Measurements from ENCODE around the gene ANK3. TPM values are rescaled to one million over a fixed set of nuclear protein-coding genes. Genes with fewer than 3 reads are reported as not detected.
A peak's percentile ranks its signal among the peaks of the same experiment; 100 is the strongest.
"Not testable (repeated sequence)": the region's sequence is repeated elsewhere in the genome, so short reads cannot be mapped to it uniquely, and the experiment has no call there.

ANK3 gene
- total RNA-seq, 1 experiment from 2014 or later, result 9.6 TPM

DNA sequence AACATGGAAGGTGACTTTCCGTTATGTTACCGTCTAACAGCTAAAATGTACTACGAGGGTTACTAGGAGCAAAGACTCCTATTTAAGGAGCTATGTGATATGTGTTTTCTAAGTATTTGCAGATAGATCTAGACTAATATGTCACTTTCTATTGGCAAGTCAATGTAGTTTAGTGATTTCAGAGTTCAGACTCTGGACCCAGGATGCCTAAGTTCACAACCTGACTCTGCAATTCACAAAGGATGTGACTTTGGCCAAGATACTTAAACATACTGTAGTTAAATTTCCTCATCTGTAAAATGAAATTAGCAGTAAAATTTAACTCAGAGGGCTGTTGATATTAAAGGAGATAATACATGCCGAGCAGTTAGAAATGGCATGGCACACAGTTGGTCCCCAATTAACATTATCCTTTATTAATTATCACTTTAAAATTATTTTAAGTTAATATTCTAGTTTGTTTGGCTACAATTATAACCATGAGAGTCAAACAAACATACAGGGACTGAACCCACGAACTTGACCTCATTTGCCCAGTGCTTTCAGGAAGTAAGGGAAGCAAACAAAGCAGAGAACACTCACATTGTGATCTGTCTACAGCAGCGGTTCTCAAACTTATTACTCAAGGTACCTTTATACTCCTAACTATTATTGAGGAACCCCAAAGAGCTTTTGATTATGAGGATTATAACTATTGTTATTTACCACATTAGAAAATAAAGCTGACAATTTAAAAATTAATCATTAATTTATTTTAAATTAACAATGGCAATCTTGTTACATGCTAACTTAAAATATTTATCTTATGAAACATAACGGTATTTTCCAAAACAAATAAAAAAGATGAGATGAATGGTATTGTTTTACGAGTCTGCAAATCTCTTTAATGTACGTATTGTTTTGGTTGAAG lies 94.4 kb downstream of the ANK3 start:
- in situ Hi-C loops (cut with HindIII; ENCODE audit: low sequenced_read_pairs), result no loop called here
- DNase-seq (ENCODE audit: low spot score), result no peak

DNA sequence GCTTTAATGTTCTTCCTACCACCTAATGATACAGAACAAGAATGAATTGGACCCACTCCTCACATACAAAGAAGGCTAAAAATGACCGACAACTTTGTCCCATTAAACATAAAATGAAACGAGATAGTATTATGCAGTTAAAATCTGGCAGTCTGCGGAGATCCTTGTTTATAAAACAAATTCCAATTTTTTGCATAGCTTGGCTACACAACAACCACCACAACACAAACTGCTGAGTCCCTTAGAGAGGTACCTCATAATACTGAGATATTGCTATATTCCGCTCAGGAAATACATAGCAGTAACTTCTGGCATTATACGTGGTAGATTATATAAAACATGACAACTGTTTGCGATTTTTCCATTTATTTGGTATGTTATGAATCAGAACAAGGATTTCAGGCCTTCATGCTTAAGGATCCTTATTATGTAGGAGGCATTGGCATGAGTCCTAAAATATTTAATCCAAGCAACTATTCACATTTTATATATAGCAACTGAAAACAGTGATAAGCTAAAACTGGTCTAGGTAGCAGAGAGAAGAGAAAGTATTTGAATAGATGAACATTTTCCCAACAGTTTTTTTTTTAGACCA lies 96.0 kb downstream of the ANK3 start:
- no peak for DNase-seq (ENCODE audit: low spot score)
- in situ Hi-C loops (cut with HindIII; ENCODE audit: low sequenced_read_pairs), result no loop called here

- DNase-seq (ENCODE audit: low spot score), result no peak
- in situ Hi-C loops (cut with HindIII; ENCODE audit: low sequenced_read_pairs), result no loop called here
These were observed 96.7 kb downstream of the ANK3 start for GRCh38 chr10:60292998-60293397.

DNA sequence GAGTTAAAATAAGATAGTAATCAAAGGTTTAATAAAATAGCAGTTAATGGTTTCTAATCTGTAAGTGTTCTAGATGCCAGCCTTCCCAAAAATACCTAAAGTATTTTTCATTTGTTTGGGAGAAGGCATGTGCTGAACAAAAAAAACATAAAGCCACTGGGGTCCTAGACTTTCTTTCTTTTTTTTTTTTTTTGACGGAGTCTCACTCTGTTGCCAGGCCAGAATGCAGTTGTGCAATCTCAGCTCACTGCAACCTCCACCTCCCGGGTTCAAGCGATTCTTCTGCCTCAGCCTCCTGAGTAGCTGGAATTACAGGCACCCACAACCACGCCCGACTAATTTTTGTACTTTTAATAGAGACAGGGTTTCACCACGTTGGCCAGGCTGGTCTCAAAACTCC lies 97.1 kb downstream of the ANK3 start:
- DNase-seq (ENCODE audit: low spot score); in situ Hi-C loops (cut with HindIII; ENCODE audit: low sequenced_read_pairs): not testable (repeated sequence)

DNA sequence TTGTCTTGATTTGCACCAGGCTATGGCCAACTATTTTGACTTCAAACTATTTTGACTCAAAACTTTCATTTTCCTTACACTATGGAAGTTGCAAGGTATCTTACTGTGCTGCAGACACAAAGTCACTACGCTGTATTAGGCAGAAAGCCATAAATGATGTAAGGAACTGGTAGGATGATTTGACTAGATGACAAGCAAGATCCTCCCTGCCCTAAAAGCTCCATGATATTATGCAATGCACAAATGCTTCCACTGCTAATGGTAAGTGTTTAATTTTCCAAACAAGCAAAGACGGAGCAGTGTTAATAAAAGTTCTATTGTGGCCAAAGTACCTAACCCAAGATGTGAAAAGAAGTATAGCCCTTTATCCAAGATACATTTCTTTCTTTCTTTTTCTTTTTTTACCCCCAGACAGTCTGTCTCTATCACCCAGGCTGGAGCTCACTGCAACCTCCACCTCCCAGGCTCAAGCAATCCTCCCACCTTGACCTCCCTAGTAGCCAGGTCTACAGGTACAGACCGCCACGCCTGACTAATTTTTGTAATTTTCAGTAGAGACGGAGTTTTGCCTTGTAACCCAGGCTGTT lies 98.2 kb downstream of the ANK3 start:
- in situ Hi-C loops (cut with HindIII; ENCODE audit: low sequenced_read_pairs), result no loop called here
- DNase-seq (ENCODE audit: low spot score), result peak; percentile 57

DNA sequence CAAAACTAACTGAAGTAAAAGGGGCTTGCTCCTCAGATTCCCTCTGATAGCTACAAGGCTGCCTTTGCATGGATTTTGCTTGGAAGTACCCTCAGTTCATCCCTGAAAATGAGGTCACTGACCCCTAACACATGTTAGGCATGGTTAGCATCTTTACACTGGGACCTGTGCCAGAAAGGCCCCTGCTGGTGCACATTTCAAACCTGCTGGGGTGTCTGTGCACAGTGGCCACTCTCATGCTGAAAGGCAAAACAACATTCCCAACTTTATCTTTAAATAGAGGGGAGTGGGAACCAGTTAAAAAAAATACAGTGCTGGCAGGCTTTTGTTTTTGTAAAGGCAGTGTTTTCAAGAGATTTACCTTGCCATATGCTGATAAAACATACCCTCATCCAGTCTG lies 99.1 kb downstream of the ANK3 start:
- in situ Hi-C loops (cut with HindIII; ENCODE audit: low sequenced_read_pairs), result no loop called here
- DNase-seq (ENCODE audit: low spot score), result peak; percentile 44

- in situ Hi-C loops (cut with HindIII; ENCODE audit: low sequenced_read_pairs), result no loop called here
- DNase-seq (ENCODE audit: low spot score), result peak; percentile 50
These were observed 99.9 kb downstream of the ANK3 start for GRCh38 chr10:60289800-60290199.

DNA sequence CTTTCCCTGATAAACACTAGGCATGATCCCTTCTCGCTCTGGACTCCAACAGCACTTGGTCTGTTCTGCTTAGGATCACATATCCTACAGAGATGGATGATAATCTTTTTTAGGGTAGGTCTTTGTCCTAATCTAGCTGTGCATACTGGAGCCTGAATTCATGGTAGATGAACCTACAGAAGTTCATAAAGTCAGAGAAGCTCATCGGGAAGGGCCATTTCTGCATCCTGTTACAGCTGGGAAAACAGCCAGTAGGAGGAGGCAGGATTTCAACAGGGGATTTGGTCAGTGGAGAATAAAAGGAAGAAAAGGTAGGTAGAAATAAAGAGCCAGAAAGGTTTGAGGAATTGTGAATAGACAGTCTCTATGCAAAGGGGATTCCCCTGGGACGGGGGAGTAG lies 101.4 kb downstream of the ANK3 start:
- DNase-seq (ENCODE audit: low spot score), result peak; percentile 63
- in situ Hi-C loops (cut with HindIII; ENCODE audit: low sequenced_read_pairs), result no loop called here

DNA sequence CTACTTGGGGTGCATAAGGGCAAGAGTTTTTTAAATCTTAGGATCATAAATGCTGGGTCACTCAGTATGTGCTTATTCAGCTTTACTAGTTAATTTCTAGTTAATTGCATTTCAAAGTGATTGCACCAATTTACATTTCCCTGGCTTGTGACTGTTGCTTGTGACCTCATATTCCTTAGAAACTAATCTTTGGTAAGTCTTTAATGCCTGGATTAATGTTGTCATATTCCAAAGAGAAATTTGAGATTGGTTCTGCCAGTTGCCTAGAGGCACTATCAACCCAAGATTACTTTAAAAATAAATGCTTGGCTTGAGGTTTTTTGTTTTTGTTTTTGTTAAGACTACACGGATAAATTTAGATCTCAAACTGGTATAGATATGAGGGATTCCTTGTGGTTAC lies 103.1 kb downstream of the ANK3 start:
- in situ Hi-C loops (cut with HindIII; ENCODE audit: low sequenced_read_pairs), result no loop called here
- DNase-seq (ENCODE audit: low spot score), result no peak

- DNase-seq (ENCODE audit: low spot score), result peak; percentile 47
- in situ Hi-C loops (cut with HindIII; ENCODE audit: low sequenced_read_pairs), result no loop called here
These were observed 106.3 kb downstream of the ANK3 start for GRCh38 chr10:60283397-60283796.

DNA sequence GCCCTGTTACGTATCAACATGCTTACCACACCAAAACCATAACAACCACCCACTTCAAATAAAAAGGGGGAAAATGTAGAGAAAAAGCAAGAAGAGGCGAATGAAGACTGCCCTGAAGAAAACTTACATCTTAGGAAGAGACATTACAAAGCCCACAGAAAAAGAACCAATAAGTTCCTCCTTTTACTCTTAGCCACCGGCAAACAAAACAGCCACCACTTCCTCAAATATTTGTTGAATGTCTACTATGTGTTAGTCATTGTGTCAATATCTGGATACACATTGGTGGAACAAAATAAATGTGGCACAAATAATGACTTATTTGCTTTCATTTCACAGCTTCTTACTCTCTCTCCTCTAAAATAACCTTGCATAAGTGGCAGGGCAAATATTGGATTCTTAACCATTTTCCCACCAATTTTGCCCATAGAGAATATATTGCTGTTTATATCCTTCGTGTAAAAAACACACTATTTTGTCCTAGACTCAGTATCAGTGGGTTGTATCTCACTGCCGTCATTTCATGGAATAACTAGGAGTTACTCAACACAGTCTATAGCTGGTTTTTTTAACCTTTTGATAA lies 106.8 kb downstream of the ANK3 start:
- in situ Hi-C loops (cut with HindIII; ENCODE audit: low sequenced_read_pairs), result no loop called here
- peak; percentile 43 for DNase-seq (ENCODE audit: low spot score)

DNA sequence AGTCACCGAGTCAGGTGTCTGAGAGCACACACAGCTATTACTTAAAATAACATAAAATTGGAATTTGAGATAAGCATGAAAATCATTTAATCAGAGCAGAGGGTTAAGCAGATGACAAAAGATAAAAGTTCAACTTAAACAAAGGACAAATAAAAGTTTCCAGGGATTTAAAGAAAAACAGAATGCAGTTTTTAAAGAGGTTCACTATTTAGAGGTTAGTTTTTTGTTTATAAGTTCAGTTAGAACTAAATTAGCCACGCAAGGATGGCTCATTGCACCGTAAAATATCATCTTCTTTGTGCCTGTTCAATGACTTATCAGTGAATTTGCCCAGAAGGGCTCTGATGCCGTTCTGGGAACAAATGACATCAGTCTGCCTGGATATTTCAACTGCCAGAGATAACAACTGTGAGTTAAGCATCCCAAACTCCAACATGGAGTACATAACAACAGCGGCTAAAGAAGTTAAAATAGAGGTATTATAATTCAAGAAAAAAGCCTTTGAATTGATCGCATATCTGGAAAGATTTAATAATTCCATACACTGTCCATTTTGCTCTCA lies 107.8 kb downstream of the ANK3 start:
- in situ Hi-C loops (cut with HindIII; ENCODE audit: low sequenced_read_pairs), result no loop called here
- DNase-seq (ENCODE audit: low spot score), result peak; percentile 61

GRCh38 chr10:60281331-60281730 lies 108.3 kb downstream of the ANK3 start:
- DNase-seq (ENCODE audit: low spot score), result no peak
- in situ Hi-C loops (cut with HindIII; ENCODE audit: low sequenced_read_pairs), result no loop called here

DNA sequence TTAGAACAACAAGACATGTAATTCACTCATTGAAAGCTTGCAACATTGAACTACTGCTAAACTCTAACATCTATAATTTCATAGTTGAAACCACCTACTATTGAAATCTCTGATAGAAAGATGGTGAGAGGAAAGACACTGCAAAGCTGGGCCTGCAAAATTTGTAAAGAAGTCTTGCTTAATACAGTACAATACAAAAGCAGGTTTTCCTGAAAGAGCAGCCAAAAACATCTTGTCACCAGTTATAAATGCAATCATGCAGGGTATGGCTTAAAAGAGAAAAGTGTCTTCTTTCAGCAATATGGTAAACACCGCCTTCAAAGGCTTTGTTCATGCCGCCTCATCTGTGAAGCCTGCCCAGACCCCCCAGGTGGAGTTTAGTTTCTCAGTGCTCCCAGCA lies 109.2 kb downstream of the ANK3 start:
- in situ Hi-C loops (cut with HindIII; ENCODE audit: low sequenced_read_pairs), result no loop called here
- DNase-seq (ENCODE audit: low spot score), result peak; percentile 44

DNA sequence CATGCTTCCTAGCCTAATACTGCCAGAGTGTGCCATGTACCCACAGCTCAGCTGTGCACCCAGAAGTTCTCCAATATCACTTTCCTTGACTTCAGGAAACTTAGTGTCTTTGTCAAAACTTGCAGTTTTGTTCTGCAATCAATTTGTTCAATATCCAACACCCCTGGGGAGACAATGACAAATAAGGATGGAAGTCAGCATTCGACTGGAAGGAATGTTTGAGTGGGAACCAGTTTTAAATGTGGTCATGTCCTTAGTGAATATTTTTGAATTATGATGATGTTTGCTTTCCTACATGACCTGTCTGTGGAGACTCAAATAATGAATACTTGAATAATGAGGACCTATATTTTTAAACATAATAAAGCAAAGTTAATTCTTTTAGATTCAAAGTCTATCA lies 112.0 kb downstream of the ANK3 start:
- DNase-seq (ENCODE audit: low spot score), result no peak
- in situ Hi-C loops (cut with HindIII; ENCODE audit: low sequenced_read_pairs), result no loop called here

- in situ Hi-C loops (cut with HindIII; ENCODE audit: low sequenced_read_pairs), result no loop called here
- no peak for DNase-seq (ENCODE audit: low spot score)
These were observed 113.4 kb downstream of the ANK3 start for GRCh38 chr10:60276232-60276631.

DNA sequence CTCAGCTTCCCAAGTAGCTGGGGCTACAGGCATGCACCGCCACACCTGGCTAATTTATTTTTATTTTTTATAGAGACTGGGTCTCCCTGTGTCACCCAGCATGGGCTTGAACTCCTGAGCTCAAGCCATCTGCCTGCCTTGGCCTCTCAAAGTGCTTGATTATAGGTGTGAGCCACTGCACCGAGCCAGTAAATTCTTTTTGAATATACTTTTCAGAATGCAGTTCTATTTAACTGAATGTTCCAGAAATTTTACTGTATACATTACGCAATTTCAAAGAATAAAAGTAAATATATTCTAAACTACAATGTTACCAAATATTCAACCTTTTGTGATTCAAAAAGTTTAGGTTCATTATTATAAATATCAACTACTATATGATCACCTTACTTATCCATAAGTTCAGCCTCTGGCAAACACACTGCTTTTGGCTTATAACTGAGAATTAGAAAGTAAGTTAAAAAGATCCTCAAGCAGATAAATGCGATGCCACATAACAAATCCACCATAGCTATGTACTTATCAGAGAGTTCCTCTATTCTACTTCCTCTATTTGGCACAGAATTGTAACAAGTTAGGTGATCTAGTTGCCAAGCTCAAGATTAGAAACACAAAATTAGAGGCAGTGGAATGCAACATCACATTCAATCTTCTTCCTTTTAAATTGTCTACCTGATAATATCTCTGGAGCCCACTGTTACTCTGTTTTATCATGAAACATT lies 118.2 kb downstream of the ANK3 start:
- in situ Hi-C loops (cut with HindIII; ENCODE audit: low sequenced_read_pairs), result no loop called here
- DNase-seq (ENCODE audit: low spot score), result peak; percentile 57

DNA sequence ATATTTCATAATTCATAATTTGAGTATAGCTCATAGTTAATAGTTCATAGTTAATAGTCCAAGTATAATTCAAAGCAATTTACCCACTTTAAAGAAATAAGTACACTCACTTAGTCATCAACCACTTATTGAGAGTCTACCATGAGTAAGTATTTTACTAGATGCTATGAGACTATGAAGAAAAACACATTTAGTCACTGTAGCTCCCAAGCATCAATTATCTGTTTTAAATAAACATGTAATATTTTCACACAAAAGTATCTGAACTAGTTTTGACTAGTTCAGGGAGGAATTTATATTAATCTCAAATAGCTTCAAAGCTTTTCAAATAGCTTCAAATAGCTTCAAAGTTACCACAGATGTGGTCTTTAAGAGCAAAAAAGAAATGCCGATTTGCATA lies 119.2 kb downstream of the ANK3 start:
- DNase-seq (ENCODE audit: low spot score), result no peak
- in situ Hi-C loops (cut with HindIII; ENCODE audit: low sequenced_read_pairs), result no loop called here

DNA sequence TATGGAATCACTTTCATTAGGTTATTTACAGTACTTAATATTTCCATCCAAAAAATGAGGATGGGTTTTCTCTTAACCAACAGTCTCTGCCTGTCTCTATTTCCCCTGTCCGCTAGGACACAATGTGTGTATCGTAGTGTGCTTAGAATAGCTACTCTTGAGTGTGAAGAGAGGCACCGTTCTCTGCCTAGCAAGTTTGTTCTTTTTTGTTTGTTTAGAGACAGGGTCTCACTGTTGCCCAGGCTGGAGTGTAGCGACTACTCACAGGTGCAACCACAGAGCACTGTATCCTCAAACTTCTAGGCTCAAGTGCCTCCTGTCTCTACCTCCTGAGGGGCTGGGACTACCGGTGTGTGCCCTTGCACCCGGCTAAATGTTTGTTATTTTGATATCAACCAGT lies 121.9 kb downstream of the ANK3 start:
- DNase-seq (ENCODE audit: low spot score), result no peak
- in situ Hi-C loops (cut with HindIII; ENCODE audit: low sequenced_read_pairs), result no loop called here

All from G401 (cell line).